Measurements from ENCODE around the gene KCNK15. TPM values are rescaled to one million over a fixed set of nuclear protein-coding genes. Genes with fewer than 3 reads are reported as not detected.
A peak's percentile ranks its signal among the peaks of the same experiment; 100 is the strongest.

Gene KCNK15
- total RNA-seq, 1 experiment from 2014 or later = not detected

DNA sequence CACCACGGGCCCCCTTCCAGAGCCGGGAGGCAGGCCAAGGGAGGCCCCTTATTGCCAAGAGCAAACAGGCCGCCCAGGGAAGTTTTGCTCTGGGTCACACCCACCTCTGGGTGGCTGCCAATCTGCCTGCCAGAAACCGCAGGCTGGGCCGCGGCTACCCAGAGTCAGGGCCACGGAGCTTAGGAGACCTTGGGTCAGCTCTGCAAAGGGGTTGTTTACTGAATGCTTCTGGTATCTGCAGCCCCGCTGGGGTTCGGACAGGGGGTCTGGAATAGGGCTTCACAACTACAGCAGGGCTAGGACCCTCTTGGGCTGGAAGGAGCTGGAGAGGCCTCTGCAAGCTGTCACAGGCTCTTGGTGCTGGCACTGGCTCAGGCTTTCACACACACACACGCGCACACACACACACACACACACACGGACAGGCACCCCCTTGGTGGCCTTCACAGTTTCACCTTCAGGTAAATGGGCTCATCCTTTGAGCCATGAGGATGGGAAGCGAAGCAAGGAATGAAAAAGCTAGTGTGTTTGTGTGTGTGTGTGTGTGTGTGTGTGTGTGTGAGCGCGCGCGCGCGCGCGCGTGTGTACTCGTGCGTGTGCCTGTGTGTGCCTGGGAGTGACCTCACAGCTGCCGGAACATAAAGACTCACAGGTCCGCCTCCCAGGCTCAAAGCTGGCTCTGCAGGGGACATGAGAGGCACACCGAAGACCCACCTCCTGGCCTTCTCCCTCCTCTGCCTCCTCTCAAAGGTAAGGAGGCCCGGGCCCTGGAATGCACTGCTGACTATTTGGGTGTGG, 30.8 kb upstream of the KCNK15 start, which contains the start of gene CCN5:
TSS of gene CCN5 (plus strand) at position 669 of the 798 bp plus-strand sequence. CDS start at position 691, 22 bp downstream.
- peak; percentile 70 for DNase-seq (ENCODE audit: low read depth)

DNA sequence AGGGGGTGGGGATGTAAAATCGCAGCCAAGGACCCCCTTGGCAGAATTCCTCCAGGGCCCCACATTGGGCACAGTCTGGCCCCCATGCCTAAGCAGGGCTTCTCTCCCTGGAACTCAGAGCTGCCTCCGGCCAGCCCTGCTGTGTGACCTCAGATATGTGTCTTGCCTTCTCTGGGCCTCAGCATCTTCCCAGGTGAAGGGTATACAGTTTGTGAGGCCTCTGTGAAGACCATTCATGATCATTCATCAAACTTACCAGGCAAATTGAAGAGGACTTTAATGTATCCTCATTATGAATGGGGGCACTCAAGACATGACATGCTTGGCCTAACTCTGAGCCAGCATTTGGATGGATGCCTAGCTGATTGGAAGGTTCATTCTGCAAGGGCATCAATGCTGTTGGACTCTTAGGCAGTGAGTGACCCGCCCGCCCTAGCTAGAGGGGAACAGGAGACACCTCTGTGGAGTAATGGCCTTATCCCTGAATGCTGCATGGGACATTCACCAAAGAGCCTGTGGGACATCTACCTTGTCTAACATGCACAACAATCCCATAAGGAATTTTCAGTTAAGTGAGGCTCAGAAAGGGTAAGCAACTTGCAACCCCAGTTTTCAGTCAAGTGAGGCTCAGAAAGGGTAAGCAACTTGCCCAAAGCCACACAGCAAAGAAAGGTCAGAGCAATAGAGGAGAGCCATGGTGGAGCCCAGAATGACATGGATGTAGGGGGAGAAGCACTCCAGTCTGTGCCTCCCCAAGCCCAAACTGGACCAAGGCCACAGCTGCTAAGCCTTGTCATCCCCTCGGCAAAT, 30.0 kb upstream of the KCNK15 start:
- DNase-seq (ENCODE audit: low read depth) = no peak

DNA sequence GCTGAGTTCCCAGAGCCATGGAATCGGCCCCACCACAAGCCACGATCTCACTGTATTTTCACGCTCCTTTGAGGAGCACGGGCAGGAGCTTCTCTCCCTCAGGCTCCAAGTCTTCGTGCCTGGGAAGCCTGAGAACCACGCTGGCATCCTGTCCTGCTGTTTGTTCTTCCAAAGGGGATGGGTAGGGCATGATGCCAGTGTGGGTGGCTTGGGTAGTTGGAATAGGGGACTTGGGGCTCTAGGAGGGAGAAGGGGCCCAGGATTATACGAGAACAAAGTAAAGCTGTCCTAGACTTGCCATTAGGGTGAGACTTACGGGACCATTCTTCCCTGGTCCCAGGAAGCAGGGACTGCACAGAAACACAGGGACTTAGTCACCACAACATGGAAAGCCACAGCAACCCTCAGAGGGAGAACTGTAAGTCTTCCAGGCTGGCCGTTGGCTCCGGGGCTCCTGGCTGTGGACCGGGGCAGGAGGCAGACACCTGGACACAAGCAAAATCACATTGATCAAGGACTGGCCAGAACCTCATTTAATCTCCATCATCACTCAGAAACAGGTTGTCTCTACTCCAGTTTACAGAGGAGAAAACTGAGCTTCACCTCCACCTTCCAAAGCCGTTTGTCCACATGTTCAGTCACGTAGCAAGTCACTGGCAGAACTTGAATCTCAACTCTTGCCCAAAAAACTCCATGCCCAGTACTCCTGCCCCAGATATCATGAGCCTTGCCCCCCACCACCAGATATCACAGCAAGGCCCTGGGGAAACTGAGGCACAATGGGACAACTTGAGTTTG, 29.2 kb upstream of the KCNK15 start:
- no peak for DNase-seq (ENCODE audit: low read depth)

DNA sequence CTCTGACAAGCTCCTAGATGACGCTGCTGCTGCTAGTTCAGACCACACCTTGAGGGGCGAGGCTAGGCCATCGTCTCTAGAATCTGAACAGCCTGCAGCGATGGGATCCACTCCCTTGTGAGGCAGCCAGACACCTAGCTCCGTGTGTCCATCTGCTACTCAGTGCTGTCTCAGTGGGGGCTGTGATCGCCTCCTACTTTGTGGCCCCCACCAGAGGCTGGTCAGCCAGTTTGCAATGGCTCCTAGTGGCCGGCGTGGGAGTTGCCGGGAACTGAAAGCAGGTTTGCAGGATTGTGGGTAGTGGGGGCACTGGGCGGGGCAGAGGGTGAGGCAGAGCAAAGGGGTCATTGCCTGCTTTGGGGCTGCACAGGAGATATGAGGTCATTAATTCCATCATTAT, 27.7 kb upstream of the KCNK15 start:
- DNase-seq (ENCODE audit: low read depth) = no peak

DNA sequence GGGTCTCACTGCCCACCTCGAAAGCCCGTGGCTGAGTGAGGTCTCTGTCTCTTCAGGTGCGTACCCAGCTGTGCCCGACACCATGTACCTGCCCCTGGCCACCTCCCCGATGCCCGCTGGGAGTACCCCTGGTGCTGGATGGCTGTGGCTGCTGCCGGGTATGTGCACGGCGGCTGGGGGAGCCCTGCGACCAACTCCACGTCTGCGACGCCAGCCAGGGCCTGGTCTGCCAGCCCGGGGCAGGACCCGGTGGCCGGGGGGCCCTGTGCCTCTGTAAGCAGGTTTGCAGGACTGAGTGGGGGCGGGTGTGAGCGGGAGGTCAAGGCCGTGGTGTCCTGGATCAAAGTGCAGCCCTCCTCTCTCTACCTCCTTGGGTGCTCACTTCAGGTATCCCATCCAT, 25.8 kb upstream of the KCNK15 start:
- no peak for DNase-seq (ENCODE audit: low read depth)

DNA sequence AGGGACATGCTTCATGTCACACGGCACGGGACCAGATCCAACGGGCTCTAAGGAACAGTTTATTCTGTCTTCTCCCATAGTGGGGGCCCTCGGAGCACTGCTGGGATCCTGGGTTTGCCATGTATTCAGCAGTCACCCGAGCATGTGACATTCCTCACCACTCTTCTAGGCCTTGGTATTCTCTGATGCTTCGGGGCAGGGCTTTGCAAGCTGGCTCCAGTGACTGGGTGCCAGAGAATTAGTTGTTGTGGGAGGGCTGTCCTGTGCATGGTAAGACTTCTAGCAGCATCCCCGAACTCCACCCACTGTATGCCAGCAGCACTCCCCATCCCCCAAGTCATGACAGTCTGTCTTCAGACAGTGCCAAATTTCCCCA, 25.1 kb upstream of the KCNK15 start:
- peak; percentile 77 for DNase-seq (ENCODE audit: low read depth)

DNA sequence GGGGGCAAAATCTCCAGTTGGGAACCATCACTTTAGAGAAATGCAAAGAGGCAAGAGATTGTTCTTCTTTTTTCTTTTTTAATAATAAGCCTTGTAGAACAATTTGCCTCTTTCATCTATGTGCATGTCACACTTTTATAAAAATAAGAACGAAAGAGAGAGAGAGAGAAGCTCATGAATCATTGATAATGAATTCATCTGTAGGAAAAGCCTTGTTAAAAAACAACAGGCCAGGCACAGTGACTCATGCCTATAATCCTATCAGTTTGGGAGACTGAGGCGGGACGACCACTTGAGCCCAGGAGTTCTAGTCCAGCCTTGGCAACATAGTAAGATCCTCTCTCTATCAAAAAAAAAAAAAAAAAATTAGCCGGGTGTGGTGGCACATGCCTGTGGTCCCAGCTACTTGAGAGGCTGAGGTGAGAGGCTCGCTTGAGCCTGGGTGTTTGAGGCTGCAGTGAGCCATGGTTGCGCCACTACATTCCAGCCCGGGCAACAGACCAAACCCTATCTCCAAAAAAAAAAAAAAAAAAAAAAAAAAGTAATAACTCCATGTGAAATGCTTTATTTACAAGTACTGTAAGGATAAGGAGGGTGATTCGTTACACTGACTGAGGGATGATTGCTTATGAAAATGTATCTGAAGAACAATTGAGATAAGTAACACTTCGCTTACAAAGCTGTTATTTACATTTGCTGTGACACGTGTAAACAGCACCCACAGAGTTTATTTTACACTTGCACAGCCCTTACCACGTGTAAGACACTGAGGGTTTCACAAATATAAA, 24.5 kb upstream of the KCNK15 start:
- DNase-seq (ENCODE audit: low read depth) = peak; percentile 74

DNA sequence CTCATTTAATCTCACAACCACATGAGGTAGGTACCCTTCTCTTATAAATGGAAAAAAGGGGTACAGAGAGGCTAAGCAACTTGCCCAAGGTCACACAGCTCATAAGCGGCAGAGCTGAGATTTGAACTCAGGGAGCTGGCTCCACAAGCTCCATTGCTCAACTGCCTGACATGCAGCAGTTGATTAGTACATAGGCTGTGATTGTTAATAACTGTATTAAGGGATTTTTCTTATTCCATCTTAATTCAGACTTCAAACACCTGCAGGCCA, 23.9 kb upstream of the KCNK15 start:
- DNase-seq (ENCODE audit: low read depth) = no peak

DNA sequence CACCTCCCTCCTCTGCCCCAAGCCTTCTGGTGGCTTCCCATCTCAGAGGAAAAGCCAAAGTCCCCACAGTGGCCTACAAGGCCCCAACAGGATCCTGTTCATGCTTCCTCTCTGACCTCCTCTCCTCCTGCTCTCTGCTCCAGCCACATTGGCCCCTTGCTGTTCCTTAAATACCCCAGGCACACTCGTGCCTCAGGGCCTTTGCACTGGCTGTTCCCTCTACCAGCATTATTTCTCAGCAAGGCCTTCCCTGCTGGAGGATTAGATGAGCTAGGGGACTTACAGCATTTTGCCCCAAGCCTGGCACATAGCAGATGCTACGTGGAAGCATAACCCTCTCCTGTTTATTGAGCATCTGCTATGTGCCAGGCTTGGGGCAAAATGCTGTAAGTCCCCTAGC, 22.7 kb upstream of the KCNK15 start:
- DNase-seq (ENCODE audit: low read depth) = no peak

DNA sequence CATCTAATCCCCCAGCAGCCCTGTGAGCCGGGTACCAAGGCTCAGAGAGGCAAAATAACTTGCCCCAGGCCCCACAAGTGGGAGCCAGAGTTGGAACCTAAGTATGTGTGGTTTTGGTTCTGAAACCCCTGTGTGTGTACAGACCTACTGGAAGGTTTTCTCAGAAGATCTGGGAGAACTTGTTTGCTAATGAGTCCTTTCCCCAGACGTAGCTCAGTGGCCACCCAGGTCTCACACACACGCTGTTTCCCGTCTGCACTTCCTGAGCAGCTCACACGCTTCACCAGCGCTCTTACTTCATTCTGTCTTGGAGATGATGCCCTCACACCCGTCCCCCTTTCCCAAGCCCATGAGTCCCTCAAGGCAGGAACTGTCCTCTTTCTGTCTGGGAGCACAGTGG, 22.3 kb upstream of the KCNK15 start:
- no peak for DNase-seq (ENCODE audit: low read depth)

DNA sequence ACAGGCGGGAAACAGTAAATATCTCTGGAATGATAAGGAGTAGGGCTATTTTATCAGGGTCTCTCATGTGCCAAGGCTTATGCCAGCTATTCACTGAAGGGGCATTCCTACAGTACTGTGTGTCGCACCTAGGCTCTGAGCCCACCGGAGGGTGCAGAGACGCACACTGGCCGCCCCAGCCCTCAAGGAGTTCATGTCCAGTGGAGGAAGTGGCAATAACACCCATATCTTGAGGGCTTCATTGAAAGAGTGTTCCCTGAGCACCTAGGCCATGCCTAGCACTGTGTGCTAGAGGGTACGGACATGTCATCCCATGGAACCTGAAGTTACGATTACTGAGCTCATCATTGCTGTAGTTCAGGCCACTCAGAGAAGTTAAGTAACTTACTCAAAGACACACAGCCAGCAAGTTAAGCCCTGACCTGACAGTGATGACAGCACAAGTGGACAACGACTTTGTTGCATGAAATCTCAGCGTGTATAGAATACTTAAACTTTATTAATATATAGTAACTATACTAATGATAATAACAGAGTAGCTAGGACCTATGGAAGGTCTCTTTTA, 21.8 kb upstream of the KCNK15 start:
- no peak for DNase-seq (ENCODE audit: low read depth)

DNA sequence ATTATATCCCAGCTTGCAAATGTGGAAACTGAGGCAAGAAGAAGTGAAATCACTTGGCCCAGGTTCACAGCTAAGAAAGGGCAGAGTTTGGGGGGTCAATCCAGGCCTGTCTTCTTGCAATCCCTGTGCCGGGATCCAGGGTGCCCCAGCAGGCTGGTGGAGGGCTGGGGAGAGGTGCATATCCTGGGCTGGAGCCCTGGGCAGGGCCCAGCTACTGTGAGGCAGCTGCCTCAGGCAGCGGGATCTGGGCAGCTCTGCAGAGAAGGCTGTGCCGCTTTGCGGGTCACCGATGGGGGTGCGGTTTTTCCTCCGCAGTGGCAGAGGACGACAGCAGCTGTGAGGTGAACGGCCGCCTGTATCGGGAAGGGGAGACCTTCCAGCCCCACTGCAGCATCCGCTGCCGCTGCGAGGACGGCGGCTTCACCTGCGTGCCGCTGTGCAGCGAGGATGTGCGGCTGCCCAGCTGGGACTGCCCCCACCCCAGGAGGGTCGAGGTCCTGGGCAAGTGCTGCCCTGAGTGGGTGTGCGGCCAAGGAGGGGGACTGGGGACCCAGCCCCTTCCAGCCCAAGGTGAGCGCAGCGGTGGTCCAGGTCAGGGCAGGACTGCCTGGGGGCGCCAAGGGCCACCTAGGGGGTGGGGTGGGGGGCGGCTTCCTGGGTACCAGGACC, 21.1 kb upstream of the KCNK15 start:
- DNase-seq (ENCODE audit: low read depth) = no peak

DNA sequence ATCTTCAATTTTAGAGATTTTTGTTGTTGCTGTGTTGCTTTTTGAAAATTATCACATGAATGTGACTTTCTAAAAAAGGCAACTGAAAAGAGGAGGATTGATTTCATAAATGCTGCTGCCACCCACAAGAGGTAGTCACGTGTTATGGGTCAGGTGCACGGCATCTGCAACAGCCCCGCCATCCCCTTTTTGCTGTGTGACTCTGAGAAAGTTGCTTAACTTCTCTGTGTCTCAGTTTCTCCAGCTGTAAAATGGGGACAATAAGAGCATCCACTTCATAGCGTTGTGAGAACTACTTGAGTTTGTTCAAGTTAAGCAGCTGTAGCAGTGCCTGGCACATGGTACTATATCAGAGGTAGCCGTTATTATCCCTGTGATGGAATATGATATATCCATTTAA, 19.8 kb upstream of the KCNK15 start:
- DNase-seq (ENCODE audit: low read depth) = no peak

DNA sequence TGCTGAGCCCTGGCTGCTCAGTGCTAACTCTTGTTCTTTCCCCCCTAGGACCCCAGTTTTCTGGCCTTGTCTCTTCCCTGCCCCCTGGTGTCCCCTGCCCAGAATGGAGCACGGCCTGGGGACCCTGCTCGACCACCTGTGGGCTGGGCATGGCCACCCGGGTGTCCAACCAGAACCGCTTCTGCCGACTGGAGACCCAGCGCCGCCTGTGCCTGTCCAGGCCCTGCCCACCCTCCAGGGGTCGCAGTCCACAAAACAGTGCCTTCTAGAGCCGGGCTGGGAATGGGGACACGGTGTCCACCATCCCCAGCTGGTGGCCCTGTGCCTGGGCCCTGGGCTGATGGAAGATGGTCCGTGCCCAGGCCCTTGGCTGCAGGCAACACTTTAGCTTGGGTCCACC, 18.6 kb upstream of the KCNK15 start:
- no peak for DNase-seq (ENCODE audit: low read depth)

DNA sequence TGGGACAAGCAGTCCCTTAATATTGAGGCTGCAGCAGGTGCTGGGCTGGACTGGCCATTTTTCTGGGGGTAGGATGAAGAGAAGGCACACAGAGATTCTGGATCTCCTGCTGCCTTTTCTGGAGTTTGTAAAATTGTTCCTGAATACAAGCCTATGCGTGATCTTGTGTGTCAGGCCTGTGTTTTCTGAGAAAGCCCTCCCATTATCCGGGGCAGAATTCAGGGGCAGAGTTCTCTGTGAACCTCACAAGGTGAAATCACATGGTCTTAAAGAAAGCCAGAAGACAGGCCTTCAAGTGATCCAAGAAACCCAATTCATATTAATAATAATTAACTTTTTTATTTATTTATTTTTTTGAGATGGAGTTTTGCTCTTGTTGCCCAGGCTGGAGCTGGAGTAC, 18.0 kb upstream of the KCNK15 start:
- no peak for DNase-seq (ENCODE audit: low read depth)

DNA sequence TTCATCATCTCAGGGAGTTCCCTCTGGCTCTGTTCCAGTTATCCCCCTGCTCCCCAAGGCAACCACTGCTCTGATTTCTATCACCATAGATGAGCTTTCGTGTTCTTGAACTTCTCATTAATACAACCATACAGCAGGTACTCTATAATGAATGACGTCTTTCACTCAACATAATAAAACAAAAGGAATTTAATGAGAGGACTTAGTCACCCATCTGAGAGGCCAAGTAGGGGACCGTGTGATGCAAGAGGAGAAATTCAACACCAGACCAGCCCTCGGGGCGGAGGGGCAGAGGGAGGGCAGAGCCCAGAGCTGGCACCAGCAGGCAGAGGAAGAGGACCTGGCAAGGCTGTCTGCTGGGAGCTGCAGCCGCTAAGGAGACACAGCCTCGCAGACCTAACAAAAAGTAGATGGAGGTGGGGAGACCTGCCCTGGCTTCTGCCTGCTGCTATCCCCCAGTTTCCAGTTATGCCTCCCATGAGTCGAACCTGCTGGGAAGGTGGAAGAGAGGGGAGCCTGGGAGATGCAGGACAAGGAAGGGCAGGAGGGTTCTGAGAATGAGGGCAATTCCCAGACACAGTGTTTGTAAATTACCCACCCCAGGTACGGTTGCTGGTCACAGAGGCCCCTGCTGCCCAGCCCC, 16.7 kb upstream of the KCNK15 start:
- peak; percentile 94 for DNase-seq (ENCODE audit: low read depth)

DNA sequence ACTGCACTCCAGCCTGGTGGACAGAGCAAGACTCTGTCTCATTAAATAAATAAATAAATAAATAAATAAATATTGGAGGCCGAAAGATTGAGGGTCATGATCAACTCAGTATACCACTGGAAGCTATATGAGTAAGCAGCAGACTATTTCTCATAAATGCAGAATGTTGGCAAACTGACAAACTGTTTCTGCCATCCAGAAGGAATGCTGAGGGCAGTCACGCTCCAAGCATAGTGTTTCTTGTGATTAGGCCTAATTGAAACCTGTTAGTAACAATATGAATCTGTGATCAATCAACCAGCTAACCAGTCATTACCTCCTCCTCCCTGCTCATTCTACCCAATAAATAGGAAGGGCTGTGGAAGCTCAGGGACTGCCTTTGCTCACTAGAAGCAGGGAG, 15.2 kb upstream of the KCNK15 start:
- DNase-seq (ENCODE audit: low read depth) = peak; percentile 77

DNA sequence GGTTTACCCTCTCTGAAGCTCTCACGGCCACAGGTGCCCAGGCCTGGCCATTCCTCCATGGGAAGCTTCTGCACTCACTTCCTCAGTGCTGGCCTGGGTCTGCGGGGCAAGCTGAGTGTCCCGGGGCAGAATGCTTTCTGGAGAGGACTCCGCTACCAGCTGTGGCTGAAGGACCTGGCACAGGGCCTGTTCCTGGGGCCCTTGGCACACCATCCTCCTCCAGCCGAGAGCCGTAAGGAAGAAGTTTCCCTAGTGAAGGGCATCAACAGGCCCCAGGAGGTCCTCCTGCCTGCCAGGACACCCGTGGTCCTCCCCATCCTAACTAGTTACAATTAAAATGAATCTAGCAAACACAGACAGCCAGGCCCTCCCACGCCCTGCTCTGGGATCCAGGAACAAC, 14.0 kb upstream of the KCNK15 start:
- DNase-seq (ENCODE audit: low read depth) = no peak

DNA sequence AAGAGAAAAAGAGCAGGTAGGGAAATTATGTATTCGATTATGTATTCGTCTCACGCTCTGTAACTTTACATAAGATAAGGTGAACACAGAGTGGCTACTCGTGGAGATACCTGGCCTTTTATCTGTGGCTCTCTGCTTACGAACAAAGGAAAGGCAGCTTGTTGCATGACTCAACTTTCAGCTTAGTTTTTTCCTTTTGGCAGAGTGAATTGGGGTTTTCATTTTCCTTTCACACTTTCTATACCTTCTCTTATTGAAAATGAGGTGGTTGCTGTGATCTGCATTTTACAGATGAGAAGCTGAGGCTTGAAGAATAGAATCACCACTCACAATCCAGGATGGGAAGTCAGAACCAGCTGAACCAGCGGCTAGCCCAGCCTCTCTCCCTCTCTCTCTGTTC, 13.3 kb upstream of the KCNK15 start:
- DNase-seq (ENCODE audit: low read depth) = no peak
